GM12872 (cell line): ENCODE results near the gene OCSTAMP.

ENCODE experiments used
- CTCF ChIP-seq: IDR thresholded peaks from 3 replicates; pipeline ENCODE4 v1.5.1; 2011; ENCODE audit warnings: low read depth, mild to moderate bottlenecking, low read length, moderate library complexity; ENCODE audit not compliant: insufficient read depth

Gene OCSTAMP

GRCh38 chr20:46549188-46549972, 1.1 kb downstream of the OCSTAMP start:
- 0 out of 3 replicates have a peak, but pooled peaks have one; percentile 22 for TF ChIP-seq CTCF

GRCh38 chr20:46548688-46549087, 1.8 kb downstream of the OCSTAMP start:
- no peak for TF ChIP-seq CTCF

- no peak for TF ChIP-seq CTCF
These were observed 2.5 kb downstream of the OCSTAMP start for GRCh38 chr20:46547995-46548394.

GRCh38 chr20:46546936-46547335, 3.5 kb downstream of the OCSTAMP start:
- TF ChIP-seq CTCF: no peak

GRCh38 chr20:46546298-46546697, 4.2 kb downstream of the OCSTAMP start:
- no peak for TF ChIP-seq CTCF

GRCh38 chr20:46545827-46546138, 4.7 kb downstream of the OCSTAMP start:
- no peak for TF ChIP-seq CTCF

GRCh38 chr20:46545077-46545826, 5.2 kb downstream of the OCSTAMP start:
- TF ChIP-seq CTCF: no peak
